LNCaP clone FGC (cell line): ENCODE data around the gene FRMD4A.

Experiments used
- DNase-seq: peaks from one replicate; pipeline ENCODE4 v3.0.0-alpha.2; 2011; ENCODE audit warnings: low read depth
- H3K4me3 ChIP-seq: 2 replicates; pipeline ENCODE4 v1.5.1; 2011; ENCODE audit warnings: mild to moderate bottlenecking, low read depth, low read length, control low read depth
- TF ChIP-seq, protein P1 (sequence below): IDR thresholded peaks from 2 replicates; pipeline ENCODE4 v1.5.1; 2012; ENCODE audit warnings: mild to moderate bottlenecking; ENCODE audit not compliant: control insufficient read depth, insufficient read depth; ENCODE audit errors: extremely low read depth

The FRMD4A gene

DNA sequence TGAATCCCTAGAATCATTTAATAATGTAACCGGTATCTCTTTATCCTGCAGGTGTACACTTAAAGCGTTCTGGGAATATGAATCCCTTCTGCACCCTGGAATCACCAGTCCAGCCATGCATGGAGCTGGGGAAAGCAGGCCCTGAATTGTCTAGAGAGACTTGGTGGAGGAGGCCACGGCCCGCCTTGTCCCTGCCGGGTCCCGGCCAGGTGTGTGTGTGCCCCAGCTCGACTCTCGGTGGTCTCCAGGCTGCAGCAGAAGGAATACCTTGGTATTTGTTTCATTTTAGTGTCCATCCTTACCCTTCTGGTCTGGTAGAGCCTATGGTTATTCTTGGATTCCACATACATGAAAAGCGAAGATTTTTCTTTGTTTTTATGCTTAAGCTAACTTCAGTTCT lies 685.9 kb downstream of the FRMD4A start:
- no peak for DNase-seq
- H3K4me3 ChIP-seq, result no peak overlapping the region
- TF ChIP-seq, protein P1, sequence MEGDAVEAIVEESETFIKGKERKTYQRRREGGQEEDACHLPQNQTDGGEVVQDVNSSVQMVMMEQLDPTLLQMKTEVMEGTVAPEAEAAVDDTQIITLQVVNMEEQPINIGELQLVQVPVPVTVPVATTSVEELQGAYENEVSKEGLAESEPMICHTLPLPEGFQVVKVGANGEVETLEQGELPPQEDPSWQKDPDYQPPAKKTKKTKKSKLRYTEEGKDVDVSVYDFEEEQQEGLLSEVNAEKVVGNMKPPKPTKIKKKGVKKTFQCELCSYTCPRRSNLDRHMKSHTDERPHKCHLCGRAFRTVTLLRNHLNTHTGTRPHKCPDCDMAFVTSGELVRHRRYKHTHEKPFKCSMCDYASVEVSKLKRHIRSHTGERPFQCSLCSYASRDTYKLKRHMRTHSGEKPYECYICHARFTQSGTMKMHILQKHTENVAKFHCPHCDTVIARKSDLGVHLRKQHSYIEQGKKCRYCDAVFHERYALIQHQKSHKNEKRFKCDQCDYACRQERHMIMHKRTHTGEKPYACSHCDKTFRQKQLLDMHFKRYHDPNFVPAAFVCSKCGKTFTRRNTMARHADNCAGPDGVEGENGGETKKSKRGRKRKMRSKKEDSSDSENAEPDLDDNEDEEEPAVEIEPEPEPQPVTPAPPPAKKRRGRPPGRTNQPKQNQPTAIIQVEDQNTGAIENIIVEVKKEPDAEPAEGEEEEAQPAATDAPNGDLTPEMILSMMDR, result no peak

DNA sequence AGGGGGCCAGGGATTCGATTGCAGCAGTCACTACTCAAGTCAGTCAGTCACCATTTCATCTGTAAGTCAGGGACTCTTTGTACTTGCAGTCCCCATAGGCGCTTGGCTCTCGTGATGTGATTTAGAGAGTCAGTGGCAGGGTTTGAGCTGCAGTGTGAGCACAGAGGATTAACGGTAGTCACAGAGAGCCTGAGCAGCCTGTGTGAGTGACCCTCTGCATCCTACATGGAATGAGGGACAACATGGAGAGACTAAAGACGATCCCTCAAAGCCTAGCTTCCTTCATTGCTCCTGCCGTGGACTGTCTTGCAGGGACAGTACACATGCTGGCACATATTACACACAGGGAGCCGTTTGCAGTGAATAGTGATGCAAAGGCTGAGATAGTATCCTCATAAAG lies 687.7 kb downstream of the FRMD4A start:
- TF ChIP-seq, protein P1, result no peak
- H3K4me3 ChIP-seq, result no peak overlapping the region

DNA sequence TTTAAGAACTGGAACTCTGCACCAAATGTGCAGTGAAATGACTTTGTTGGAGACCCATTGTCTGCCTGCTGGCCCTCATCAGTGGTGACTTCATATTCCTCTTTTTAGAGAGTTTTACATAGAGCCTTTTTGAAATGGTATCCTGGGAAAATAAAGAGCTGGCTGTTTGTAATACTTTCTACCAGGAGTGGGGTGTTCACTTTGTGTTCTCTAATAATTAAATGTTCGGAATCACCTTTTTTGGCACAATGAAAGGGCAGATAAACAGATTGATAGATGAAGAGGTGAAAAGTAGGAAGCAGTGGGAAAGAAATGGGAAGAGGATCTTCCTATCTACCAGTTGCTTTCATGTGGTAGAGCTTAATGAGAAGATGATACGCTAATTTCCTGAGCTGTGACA lies 688.4 kb downstream of the FRMD4A start:
- no peak for DNase-seq
- no peak overlapping the region for H3K4me3 ChIP-seq
- TF ChIP-seq, protein P1, result no peak

More for the DNA sequence above, 687.7 kb downstream of the FRMD4A start:
- no peak for DNase-seq

DNA sequence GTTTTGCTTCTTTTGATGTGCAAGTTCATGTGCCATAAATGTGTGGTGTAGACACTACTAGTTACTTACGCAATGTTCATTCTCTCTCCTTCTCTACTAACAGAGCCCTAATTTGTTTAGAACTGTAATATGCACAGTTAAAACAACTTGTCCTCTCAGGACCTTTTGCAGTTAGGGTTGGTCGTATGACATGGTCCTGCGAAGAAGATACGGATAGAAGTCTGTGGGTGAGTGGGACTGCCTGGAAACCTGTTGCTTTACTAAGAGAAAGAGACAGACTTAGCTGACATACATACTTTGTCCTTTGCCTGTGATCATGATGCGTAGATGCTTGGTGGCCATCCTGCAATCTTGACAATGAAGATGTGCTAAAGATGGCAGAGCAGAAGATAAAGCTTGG lies 692.8 kb downstream of the FRMD4A start:
- TF ChIP-seq, protein P1, result no peak
- H3K4me3 ChIP-seq, result no peak overlapping the region
- DNase-seq, result no peak

DNA sequence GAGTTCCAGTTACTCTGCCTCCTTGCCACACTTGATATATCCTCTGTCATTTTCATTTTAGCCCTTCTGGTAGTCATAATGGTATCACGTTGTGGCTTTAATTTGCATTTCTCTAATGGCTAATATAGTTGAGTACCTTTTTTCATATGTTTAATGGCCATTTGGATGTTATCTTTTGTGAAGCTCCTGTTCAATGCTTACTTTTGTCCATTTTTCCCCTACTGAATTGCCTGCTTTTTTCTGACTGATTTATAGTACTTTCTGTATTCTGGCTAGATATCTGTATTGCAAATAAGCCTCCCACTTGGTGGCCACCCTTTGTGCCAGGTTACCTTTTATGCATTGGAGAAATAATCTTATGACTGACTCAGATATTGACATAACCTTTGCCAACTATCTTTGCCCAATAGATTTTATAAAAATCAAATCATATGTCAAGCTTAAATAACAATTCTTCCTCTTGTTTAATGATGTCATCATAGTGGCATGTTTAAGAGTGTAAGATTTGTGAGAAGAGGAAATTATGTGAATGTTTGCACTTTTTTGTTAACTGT lies 693.3 kb downstream of the FRMD4A start:
- no peak for DNase-seq
- no peak overlapping the region for H3K4me3 ChIP-seq
- TF ChIP-seq, protein P1, result no peak

DNA sequence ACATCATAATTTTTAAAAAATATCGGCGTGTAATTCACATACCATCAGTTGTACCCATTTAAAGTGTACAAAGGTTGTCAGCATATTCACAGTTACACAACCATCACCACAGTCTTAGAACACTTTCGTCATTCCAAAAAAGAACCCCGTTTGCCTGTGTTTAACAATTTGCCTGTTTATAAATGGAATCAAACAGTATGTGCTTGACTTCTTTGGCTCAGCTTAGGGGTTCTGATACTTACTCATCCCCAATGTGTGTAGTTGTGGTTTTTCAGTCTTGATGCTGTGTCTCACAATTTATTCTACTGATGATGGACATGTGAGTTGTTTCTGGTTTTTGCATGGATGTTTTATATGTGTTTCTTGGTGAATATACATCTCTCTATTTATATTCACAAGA lies 693.9 kb downstream of the FRMD4A start:
- no peak for DNase-seq
- TF ChIP-seq, protein P1, result no peak
- H3K4me3 ChIP-seq, result no peak overlapping the region

DNA sequence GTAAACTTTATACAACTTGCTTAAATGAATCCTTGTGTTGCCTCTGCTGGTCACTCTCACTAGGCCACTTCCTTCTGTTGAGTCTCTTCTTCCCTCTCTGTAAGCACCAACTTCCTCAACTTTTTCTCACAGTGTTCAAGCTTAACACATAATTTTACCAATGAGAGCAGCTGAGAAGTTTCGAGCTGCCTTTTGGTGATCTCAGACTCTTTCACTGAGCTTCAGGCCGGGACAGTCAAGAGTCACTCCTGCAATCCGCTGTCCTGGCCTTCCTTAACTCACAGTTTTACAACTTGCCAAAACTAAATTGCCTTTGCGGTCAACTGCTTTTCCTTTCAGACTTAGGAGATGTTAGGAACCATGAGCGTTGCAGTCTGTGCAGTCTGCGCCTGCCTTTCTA lies 696.5 kb downstream of the FRMD4A start:
- DNase-seq, result no peak
- H3K4me3 ChIP-seq, result no peak overlapping the region
- TF ChIP-seq, protein P1, result no peak
